Fibroblast of mammary gland (primary cell): ENCODE measurements around the gene LACRT.

Experiments used
- DNase-seq: peaks from one replicate; pipeline ENCODE4 v3.0.0-alpha.2; 2010; ENCODE audit warnings: low read depth
- H3K4me3 ChIP-seq: 2 replicates; pipeline ENCODE4 v1.5.1; 2011; ENCODE audit warnings: low read depth, mild to moderate bottlenecking, low read length, moderate library complexity; ENCODE audit not compliant: control insufficient read depth
- TF ChIP-seq, protein P1 (sequence below): conservative IDR thresholded peaks from 2 replicates; pipeline ENCODE4 v1.5.1; 2011; ENCODE audit warnings: low read depth, low read length, inconsistent platforms; ENCODE audit not compliant: control insufficient read depth, insufficient read depth

Gene LACRT

DNA sequence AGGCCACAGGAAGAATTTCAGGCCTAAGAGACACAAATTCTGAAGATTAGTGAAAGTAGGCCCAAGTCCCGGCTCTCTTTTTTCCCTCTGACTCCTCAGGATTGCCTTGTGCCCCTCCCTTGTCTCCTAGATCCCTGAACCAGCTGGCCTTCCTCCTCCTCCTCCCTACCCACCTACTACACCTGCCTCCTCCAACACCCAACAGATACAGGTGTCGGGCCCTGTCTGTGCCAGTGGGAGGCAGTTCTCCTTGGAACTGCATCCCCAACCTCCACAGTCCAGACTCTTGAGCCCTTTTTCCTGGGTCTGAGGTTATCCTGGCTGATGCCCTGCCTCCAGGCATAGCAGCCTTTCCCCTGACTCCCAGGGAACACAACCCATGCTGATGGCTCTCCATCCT is 48.1 kb downstream of the LACRT start:
- DNase-seq: no peak
- TF ChIP-seq, protein P1, sequence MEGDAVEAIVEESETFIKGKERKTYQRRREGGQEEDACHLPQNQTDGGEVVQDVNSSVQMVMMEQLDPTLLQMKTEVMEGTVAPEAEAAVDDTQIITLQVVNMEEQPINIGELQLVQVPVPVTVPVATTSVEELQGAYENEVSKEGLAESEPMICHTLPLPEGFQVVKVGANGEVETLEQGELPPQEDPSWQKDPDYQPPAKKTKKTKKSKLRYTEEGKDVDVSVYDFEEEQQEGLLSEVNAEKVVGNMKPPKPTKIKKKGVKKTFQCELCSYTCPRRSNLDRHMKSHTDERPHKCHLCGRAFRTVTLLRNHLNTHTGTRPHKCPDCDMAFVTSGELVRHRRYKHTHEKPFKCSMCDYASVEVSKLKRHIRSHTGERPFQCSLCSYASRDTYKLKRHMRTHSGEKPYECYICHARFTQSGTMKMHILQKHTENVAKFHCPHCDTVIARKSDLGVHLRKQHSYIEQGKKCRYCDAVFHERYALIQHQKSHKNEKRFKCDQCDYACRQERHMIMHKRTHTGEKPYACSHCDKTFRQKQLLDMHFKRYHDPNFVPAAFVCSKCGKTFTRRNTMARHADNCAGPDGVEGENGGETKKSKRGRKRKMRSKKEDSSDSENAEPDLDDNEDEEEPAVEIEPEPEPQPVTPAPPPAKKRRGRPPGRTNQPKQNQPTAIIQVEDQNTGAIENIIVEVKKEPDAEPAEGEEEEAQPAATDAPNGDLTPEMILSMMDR: no peak
- H3K4me3 ChIP-seq: no peak overlapping the region

DNA sequence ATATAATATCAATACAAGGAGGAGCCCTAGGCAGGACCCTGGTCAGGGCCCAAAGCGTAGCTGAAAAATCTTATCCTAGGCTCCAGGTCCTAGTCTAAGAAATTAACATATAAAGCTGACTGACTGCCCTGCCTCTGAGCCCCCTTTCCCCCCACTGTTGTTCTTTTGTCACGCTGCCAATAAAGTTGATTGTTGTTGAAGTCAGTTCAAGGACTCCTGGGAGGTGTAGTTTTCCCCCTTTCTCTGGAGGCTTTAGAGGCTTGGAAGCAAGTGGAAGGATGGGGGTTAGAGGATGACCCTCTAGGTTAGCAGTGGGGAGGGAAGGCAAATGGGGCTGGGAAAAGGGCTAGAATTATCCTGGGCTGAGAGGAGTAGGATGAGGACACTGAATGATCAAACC is 49.5 kb downstream of the LACRT start:
- H3K4me3 ChIP-seq: no peak overlapping the region

DNA sequence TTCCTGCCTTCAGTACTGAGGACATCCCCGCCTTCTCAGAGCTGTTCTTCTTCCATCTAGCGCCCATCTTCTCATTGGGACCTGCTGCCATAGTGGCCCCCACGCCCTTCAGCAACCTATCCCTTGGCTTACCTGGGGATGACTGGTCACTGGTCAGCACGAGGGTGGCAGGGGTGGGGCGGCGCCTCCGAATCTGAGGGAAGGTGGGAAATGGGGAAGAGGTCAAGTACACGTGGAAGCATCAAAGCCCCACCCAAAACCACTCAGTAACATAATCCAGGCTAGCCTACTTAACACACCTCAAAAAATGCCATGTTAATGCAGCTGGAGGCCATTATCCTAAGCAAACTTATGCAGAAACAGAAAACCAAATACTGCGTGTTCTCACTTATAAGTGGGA is 50.6 kb downstream of the LACRT start:
- H3K4me3 ChIP-seq: no peak overlapping the region
- DNase-seq: no peak
- TF ChIP-seq, protein P1: no peak

More for the DNA sequence above, 49.5 kb downstream of the LACRT start:
- TF ChIP-seq, protein P1: no peak
- DNase-seq: no peak

GRCh38 chr12:54583726-54584125 is 51.0 kb downstream of the LACRT start:
- TF ChIP-seq, protein P1: no peak
- no peak for DNase-seq
- H3K4me3 ChIP-seq: no peak overlapping the region

GRCh38 chr12:54581412-54581811 is 53.3 kb downstream of the LACRT start:
- TF ChIP-seq, protein P1: no peak
- H3K4me3 ChIP-seq: no peak overlapping the region
- no peak for DNase-seq
